GM23338 (cell line): ENCODE results near the gene JARID2.

Experiments
- CREB1 ChIP-seq: fragments of 250-450 bp; sonication (Bioruptor Pico); IDR thresholded peaks from 2 replicates; pipeline ENCODE4 v1.5.0; 2020; ENCODE audit warnings: low read depth, mild to moderate bottlenecking, moderate library complexity
- EZH2 ChIP-seq: fragments of 200-600 bp; sonication (generic); IDR thresholded peaks from one replicate; pipeline ENCODE4 v1.8.0; 2017; ENCODE audit warnings: antibody characterized with exemption, mild to moderate bottlenecking, low read depth; ENCODE audit not compliant: unreplicated experiment
- JUNB ChIP-seq: IDR thresholded peaks from one replicate; pipeline ENCODE4 v1.6.1; 2016; ENCODE audit warnings: antibody characterized with exemption; ENCODE audit not compliant: unreplicated experiment
- POLR2AphosphoS5 ChIP-seq: IDR thresholded peaks from 2 replicates; pipeline ENCODE4 v1.6.1; 2016; ENCODE audit warnings: antibody characterized with exemption, low read depth
- ZNF114 ChIP-seq: fragments of 250-450 bp; sonication (Bioruptor Pico); IDR thresholded peaks from 2 replicates; pipeline ENCODE4 v1.5.0; 2020; ENCODE audit warnings: mild to moderate bottlenecking, moderate library complexity
- TF ChIP-seq, protein P1 (sequence below), 2 experiments: fragments of 200-600 bp in 1 of 2; sonication (generic) in 1 of 2; conservative IDR thresholded peaks; 2 replicates each; pipeline versions ENCODE4 v1.5.1 to v1.6.1; 2016 to 2017; ENCODE audit warnings: antibody characterized with exemption in 2 of 2, low read depth in 2 of 2, mild to moderate bottlenecking in 2 of 2, moderate library complexity in 1 of 2
- TF ChIP-seq, protein P2 (sequence below): IDR thresholded peaks from one replicate; pipeline ENCODE4 v1.6.1; 2018; ENCODE audit warnings: antibody characterized with exemption; ENCODE audit not compliant: unreplicated experiment

DNA sequence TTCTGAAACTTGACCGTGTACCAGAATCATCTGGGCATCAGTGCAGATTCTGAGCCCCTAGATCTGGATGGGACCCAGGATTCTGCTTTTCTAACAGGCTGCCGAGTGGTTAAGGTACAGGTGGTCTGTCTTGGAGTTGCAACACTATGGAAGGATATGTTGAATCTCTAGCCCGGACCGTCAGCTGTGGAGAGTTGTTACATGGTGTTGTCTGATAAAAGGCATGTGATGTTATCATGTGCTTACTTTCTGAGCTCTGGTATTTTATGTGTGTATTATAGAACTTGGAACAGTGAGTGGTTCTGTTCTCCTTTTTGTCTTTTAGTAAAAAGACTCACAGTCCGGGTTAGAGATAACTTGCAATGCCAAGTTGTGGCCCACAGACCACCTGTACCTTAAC lies 123.0 kb downstream of the JARID2 start:
- TF ChIP-seq, protein P1, sequence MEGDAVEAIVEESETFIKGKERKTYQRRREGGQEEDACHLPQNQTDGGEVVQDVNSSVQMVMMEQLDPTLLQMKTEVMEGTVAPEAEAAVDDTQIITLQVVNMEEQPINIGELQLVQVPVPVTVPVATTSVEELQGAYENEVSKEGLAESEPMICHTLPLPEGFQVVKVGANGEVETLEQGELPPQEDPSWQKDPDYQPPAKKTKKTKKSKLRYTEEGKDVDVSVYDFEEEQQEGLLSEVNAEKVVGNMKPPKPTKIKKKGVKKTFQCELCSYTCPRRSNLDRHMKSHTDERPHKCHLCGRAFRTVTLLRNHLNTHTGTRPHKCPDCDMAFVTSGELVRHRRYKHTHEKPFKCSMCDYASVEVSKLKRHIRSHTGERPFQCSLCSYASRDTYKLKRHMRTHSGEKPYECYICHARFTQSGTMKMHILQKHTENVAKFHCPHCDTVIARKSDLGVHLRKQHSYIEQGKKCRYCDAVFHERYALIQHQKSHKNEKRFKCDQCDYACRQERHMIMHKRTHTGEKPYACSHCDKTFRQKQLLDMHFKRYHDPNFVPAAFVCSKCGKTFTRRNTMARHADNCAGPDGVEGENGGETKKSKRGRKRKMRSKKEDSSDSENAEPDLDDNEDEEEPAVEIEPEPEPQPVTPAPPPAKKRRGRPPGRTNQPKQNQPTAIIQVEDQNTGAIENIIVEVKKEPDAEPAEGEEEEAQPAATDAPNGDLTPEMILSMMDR (conservative IDR thresholded peaks at IDR 0.05; ENCODE audit: low read depth in 2 of 2), result no peak
- TF ChIP-seq CREB1 (CRISPR knock-in tag) (no peak), POLR2AphosphoS5 (no peak; the same call in 1 of the 2 replicates), EZH2 (no peak), ZNF114 (CRISPR knock-in tag) (no peak), JUNB (no peak)
- TF ChIP-seq, protein P2, sequence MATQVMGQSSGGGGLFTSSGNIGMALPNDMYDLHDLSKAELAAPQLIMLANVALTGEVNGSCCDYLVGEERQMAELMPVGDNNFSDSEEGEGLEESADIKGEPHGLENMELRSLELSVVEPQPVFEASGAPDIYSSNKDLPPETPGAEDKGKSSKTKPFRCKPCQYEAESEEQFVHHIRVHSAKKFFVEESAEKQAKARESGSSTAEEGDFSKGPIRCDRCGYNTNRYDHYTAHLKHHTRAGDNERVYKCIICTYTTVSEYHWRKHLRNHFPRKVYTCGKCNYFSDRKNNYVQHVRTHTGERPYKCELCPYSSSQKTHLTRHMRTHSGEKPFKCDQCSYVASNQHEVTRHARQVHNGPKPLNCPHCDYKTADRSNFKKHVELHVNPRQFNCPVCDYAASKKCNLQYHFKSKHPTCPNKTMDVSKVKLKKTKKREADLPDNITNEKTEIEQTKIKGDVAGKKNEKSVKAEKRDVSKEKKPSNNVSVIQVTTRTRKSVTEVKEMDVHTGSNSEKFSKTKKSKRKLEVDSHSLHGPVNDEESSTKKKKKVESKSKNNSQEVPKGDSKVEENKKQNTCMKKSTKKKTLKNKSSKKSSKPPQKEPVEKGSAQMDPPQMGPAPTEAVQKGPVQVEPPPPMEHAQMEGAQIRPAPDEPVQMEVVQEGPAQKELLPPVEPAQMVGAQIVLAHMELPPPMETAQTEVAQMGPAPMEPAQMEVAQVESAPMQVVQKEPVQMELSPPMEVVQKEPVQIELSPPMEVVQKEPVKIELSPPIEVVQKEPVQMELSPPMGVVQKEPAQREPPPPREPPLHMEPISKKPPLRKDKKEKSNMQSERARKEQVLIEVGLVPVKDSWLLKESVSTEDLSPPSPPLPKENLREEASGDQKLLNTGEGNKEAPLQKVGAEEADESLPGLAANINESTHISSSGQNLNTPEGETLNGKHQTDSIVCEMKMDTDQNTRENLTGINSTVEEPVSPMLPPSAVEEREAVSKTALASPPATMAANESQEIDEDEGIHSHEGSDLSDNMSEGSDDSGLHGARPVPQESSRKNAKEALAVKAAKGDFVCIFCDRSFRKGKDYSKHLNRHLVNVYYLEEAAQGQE, result no peak
